ENCODE measurements around the gene CD96.
"Not testable (repeated sequence)": the region's sequence is repeated elsewhere in the genome, so short reads cannot be mapped to it uniquely, and the experiment has no call there.

CD96 gene

GRCh38 chr3:111541911-111542483 is at the start of gene CD96:
Gene CD96, plus strand, starts transcription at chr3:111542197. Its CDS starts 52 bp downstream, at chr3:111542249.
- DNase-seq (ENCODE audit: low read depth) = peak; percentile 8

GRCh38 chr3:111493276-111493675 is 48.7 kb upstream of the CD96 start:
- DNase-seq (ENCODE audit: low read depth) = no peak

- DNase-seq (ENCODE audit: low read depth) = no peak
Observed at GRCh38 chr3:111496894-111497559, 45.0 kb upstream of the CD96 start.

- DNase-seq (ENCODE audit: low read depth) = no peak
Observed at GRCh38 chr3:111498022-111498421, 44.0 kb upstream of the CD96 start.

- no peak for DNase-seq (ENCODE audit: low read depth)
Observed at GRCh38 chr3:111506435-111506834, 35.6 kb upstream of the CD96 start.

GRCh38 chr3:111509308-111509707 is 32.7 kb upstream of the CD96 start:
- no peak for DNase-seq (ENCODE audit: low read depth)

GRCh38 chr3:111517801-111518200 is 24.2 kb upstream of the CD96 start:
- DNase-seq (ENCODE audit: low read depth) = no peak

GRCh38 chr3:111519178-111519855 is 22.7 kb upstream of the CD96 start:
- no peak for DNase-seq (ENCODE audit: low read depth)

GRCh38 chr3:111521891-111522290 is 20.1 kb upstream of the CD96 start:
- DNase-seq (ENCODE audit: low read depth) = no peak

GRCh38 chr3:111524486-111524885 is 17.5 kb upstream of the CD96 start:
- DNase-seq (ENCODE audit: low read depth) = not testable (repeated sequence)

- no peak for DNase-seq (ENCODE audit: low read depth)
Observed at GRCh38 chr3:111531446-111531845, 10.6 kb upstream of the CD96 start.

GRCh38 chr3:111534701-111535100 is 7.3 kb upstream of the CD96 start:
- DNase-seq (ENCODE audit: low read depth) = no peak

GRCh38 chr3:111538111-111538510 is 3.9 kb upstream of the CD96 start:
- no peak for DNase-seq (ENCODE audit: low read depth)

- peak; percentile 18 for DNase-seq (ENCODE audit: low read depth)
Observed at GRCh38 chr3:111538681-111539083, 3.3 kb upstream of the CD96 start.

GRCh38 chr3:111539351-111540331 is 2.4 kb upstream of the CD96 start:
- peak; percentile 26 for DNase-seq (ENCODE audit: low read depth)

GRCh38 chr3:111541391-111541790 is 606 bp upstream of the CD96 start:
- DNase-seq (ENCODE audit: low read depth) = no peak

- no peak for DNase-seq (ENCODE audit: low read depth)
Observed at GRCh38 chr3:111542611-111543300, 759 bp downstream of the CD96 start.

- no peak for DNase-seq (ENCODE audit: low read depth)
Observed at GRCh38 chr3:111545349-111545748, 3.4 kb downstream of the CD96 start.

GRCh38 chr3:111547631-111548030 is 5.6 kb downstream of the CD96 start:
- DNase-seq (ENCODE audit: low read depth) = no peak

GRCh38 chr3:111548092-111548491 is 6.1 kb downstream of the CD96 start:
- no peak for DNase-seq (ENCODE audit: low read depth)

GRCh38 chr3:111548756-111549155 is 6.8 kb downstream of the CD96 start:
- no peak for DNase-seq (ENCODE audit: low read depth)

- not testable (repeated sequence) for DNase-seq (ENCODE audit: low read depth)
Observed at GRCh38 chr3:111561902-111562301, 19.9 kb downstream of the CD96 start.
